Fibroblast of pulmonary artery (primary cell): Measurements from ENCODE around the gene NIM1K.

ENCODE experiments used
- DNase-seq: peaks from one replicate; pipeline ENCODE4 v3.0.0-alpha.2; 2010; ENCODE audit warnings: low read depth
- H3K4me3 ChIP-seq: replicated peaks from 2 replicates; pipeline ENCODE4 v1.5.1; 2011; ENCODE audit warnings: low read depth, mild to moderate bottlenecking, control low read depth, low read length, moderate library complexity
- CTCF ChIP-seq: IDR thresholded peaks from 2 replicates; pipeline ENCODE4 v1.5.1; 2011; ENCODE audit warnings: mild to moderate bottlenecking, control low read depth, low read length, inconsistent platforms; ENCODE audit errors: missing control alignments

Gene NIM1K

GRCh38 chr5:43236653-43237355, 44.8 kb downstream of the NIM1K start:
- DNase-seq = no peak
- no peak for TF ChIP-seq CTCF
- no peak overlapping the region for H3K4me3 ChIP-seq

DNA sequence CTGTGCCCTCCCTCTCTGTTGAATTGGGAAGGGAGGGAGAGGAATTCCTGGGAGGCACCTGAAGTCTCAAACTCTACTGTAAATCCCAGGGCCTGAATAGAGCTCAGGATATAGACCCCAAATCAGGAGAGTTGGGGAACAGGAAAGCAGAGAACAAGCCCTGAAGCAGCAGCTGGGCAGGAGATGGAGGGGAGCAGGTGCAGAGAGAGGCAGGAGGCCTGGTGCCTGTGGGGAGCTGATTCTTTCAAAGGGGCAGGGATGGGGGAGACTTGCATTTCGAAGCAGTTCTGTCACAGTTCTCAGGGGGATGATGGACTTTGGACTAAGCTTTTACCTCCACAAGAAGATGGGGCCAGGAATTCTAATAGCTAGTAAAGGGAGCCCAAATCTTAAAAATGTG, 50.2 kb downstream of the NIM1K start:
- no peak for TF ChIP-seq CTCF
- DNase-seq = no peak
- H3K4me3 ChIP-seq = no peak overlapping the region

DNA sequence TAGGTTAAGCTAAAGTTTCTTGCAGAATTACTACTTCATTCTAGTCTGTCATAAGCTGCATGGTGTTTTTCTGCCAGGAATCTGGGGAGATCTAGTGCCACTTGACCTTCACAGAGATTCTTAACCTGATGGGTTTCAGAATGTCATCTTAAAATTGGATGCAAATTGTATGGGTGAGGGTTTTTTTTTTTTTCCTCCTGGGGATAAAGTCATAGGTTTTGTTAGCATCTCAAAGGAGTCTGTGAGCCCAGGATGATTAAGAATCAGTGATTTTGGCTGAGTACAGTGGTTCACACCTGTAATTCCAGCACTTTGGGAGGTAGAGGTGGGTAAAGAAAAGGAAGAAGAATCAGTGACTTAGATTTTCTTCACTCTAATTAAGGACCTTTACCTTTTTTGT, 51.2 kb downstream of the NIM1K start:
- no peak overlapping the region for H3K4me3 ChIP-seq
- DNase-seq = no peak
- TF ChIP-seq CTCF = no peak

GRCh38 chr5:43244823-43245565, 53.0 kb downstream of the NIM1K start:
- TF ChIP-seq CTCF = no peak
- DNase-seq = no peak
- no peak overlapping the region for H3K4me3 ChIP-seq

GRCh38 chr5:43245724-43246385, 53.8 kb downstream of the NIM1K start:
- H3K4me3 ChIP-seq = no peak overlapping the region
- no peak for DNase-seq
- TF ChIP-seq CTCF = no peak

DNA sequence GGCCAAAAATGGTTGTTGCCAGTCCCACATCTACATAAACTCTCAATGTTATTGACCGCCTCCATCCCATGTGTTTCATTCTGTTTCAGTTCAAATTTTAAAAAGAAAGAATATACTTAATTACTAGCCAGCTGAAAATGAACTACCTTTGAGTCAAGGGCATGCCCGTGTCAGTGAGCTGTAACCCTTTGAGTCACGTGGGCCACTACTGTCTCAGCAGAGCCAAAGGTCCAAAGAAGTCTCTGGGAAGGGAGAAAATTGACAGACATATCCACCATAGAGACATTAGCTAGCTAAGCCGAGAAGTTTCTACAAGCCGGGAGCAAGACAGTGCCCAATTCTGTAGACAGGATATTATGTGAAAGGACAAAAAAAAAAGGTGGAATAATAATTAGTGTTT, 59.7 kb downstream of the NIM1K start:
- H3K4me3 ChIP-seq = no peak overlapping the region
- DNase-seq = no peak
- TF ChIP-seq CTCF = no peak
